Prostate gland (tissue), 2 donors: ENCODE data around the gene ADARB1. TPM values are rescaled to one million over a fixed set of nuclear protein-coding genes. Genes with fewer than 3 reads are reported as not detected.

ENCODE experiments used
- DNase-seq: peaks from one replicate; pipeline ENCODE4 v3.0.0-alpha.2; 2019; ENCODE audit warnings: low spot score
- H3K27ac ChIP-seq, 2 donors: fragments of 200-600 bp; sonication (generic); 2 replicates each; pipeline ENCODE4 v1.5.1; 2017 to 2019
- H3K27me3 ChIP-seq: fragments of 200-600 bp; sonication (generic); replicated peaks from 2 replicates; pipeline ENCODE4 v1.5.1; 2019; ENCODE audit not compliant: insufficient read depth
- H3K36me3 ChIP-seq, 2 donors: fragments of 200-600 bp; sonication (generic); 1 replicate in 1 of 2; 2 replicates in 1 of 2; pipeline versions ENCODE4 v1.5.1 to v1.8.1; 2017 to 2019
- H3K4me1 ChIP-seq: fragments of 200-600 bp; sonication (generic); replicated peaks from 2 replicates; pipeline ENCODE4 v1.5.1; 2019
- H3K4me3 ChIP-seq, 2 donors: fragments of 200-600 bp; sonication (generic); 2 replicates each; pipeline ENCODE4 v1.5.1; 2017 to 2019
- H3K9me3 ChIP-seq: fragments of 200-600 bp; sonication (generic); 2 replicates; pipeline ENCODE4 v1.5.1; 2017
- POLR2A ChIP-seq: fragments of 450-650 bp; IDR thresholded peaks from one replicate; pipeline ENCODE4 v1.6.1; 2016; ENCODE audit warnings: antibody characterized with exemption, mild to moderate bottlenecking
- POLR2AphosphoS5 ChIP-seq: sonication (generic); formaldehyde crosslinking; IDR thresholded peaks from one replicate; pipeline ENCODE4 v1.6.1; 2017; ENCODE audit warnings: antibody characterized with exemption
- WGBS: methylation state at CpG from one replicate; pipeline ENCODE4 v1.1.5; 2018; 5-methylcytosine and 5-hydroxymethylcytosine counted together
- intact Hi-C: fragments of 100-400 bp; cut with DNase I; formaldehyde crosslinking; loops from one replicate; pipeline ENCODE4 v1.14.2; 2022
- total RNA-seq, 2 donors: library from RNA; depleted of rRNA; stranded (reverse); fragments of >200 nt; gene quantifications; one replicate each; pipeline ENCODE4 v1.1.0, GENCODE V29; 2016
- TF ChIP-seq, protein P1 (sequence below), 4 experiments: fragments of 200-600 bp in 2 of 4; fragments of 450-650 bp in 2 of 4; sonication (generic) in 2 of 4; IDR thresholded peaks; 1 replicate in 3 of 4; 2 replicates in 1 of 4; pipeline ENCODE4 v1.5.1; 2016 to 2019; ENCODE audit warnings: antibody characterized with exemption in 4 of 4, mild to moderate bottlenecking in 2 of 4, moderate library complexity in 2 of 4

Gene ADARB1
- total RNA-seq, 2 donors from 2014 or later: 21.0 to 30.9 TPM

DNA sequence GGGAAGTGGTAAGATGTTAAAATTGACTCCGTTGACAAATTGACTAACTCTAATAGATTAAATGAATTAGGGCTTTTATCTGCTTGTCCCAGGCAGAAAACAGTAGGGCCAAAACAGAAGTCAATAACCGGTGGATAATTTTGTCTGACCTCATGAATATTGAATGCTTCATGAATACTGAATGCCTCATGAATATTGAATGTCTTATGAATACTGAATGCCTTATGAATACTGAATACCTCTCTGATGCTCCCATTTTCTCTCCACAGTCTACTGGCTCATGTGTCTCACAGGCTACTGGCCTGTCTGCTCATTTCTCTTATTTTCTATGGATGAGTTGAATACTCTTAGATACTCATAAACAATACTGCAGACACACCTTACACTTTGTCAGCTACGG is 157.3 kb downstream of the ADARB1 start:
- intact Hi-C loops: no loop called here
- WGBS: 85% methylated on average over 3 of the region's 3 CpGs
- TF ChIP-seq POLR2AphosphoS5: no peak
- TF ChIP-seq, protein P1, sequence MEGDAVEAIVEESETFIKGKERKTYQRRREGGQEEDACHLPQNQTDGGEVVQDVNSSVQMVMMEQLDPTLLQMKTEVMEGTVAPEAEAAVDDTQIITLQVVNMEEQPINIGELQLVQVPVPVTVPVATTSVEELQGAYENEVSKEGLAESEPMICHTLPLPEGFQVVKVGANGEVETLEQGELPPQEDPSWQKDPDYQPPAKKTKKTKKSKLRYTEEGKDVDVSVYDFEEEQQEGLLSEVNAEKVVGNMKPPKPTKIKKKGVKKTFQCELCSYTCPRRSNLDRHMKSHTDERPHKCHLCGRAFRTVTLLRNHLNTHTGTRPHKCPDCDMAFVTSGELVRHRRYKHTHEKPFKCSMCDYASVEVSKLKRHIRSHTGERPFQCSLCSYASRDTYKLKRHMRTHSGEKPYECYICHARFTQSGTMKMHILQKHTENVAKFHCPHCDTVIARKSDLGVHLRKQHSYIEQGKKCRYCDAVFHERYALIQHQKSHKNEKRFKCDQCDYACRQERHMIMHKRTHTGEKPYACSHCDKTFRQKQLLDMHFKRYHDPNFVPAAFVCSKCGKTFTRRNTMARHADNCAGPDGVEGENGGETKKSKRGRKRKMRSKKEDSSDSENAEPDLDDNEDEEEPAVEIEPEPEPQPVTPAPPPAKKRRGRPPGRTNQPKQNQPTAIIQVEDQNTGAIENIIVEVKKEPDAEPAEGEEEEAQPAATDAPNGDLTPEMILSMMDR (IDR thresholded peaks at IDR 0.05): no peak
- Histone ChIP-seq H3K27me3 (no peaks in the 10 kb centered on the region), H3K9me3 (no peaks in the 10 kb centered on the region), H3K27ac (no peak overlapping the region), H3K4me3 (no peak overlapping the region), H3K36me3 (no peaks in the 10 kb centered on the region), H3K4me1 (no peaks in the 10 kb centered on the region)
- DNase-seq: no peak

DNA sequence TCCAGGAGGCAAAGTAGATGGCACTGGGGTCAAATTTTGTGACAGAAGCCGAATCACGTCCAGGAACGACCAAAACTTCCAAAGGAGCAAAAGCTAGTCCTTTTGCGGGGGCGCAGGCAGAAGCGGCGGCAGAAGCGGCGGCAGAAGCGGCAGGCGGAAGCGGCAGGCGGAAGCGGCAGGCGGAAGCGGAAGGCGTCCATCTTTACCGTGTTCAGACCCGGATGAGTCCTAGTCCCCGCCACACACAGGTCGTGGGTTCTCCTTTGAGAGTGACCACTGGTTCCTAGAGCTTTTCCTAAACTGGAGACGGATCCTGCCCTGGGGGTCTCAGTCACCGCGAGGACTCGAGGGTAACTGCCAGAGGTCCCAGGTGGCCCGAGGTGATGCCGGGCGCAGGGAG is 159.7 kb downstream of the ADARB1 start:
- H3K4me3 ChIP-seq: no peak overlapping the region
- DNase-seq: no peak
- no peak overlapping the region for H3K27ac ChIP-seq
- H3K4me1 ChIP-seq: no peaks in the 10 kb centered on the region
- H3K27me3 ChIP-seq: no peaks in the 10 kb centered on the region
- TF ChIP-seq, protein P1 (IDR thresholded peaks at IDR 0.05): no peak
- no peak for TF ChIP-seq POLR2AphosphoS5
- TF ChIP-seq POLR2A: no peak
- no peaks in the 10 kb centered on the region for H3K36me3 ChIP-seq
- H3K9me3 ChIP-seq: no peaks in the 10 kb centered on the region
- 86% methylated on average over 28 of the region's 28 CpGs for WGBS
- intact Hi-C loops: no loop called here

DNA sequence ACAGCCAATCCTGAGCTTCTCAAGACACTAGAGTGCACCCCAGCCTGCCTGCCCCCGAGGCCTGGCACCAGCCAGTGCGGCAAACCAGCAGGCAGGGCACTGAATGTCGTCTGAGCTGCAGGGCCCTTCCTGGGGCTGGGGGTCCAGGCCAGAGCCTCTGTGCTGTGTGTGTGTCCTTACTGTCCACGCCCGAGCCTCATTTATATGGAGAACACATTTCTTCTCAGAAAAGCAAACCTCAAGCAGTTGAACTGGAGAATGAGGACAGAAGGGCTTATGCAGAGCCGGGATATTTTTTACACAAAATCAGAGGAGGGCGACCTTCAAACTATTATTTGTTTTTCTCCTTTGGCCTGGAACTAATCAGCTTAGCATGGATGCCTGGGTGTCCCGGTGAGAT is 160.6 kb downstream of the ADARB1 start:
- Histone ChIP-seq H3K4me1 (no peaks in the 10 kb centered on the region), H3K4me3 (no peak overlapping the region), H3K27me3 (no peaks in the 10 kb centered on the region), H3K9me3 (no peaks in the 10 kb centered on the region), H3K27ac (no peak overlapping the region), H3K36me3 (no peaks in the 10 kb centered on the region)
- no peak for DNase-seq
- 56% methylated on average over 8 of the region's 8 CpGs for WGBS
- intact Hi-C loops: no loop called here
- TF ChIP-seq, protein P1 (IDR thresholded peaks at IDR 0.05): no peak
- TF ChIP-seq POLR2A: no peak
- no peak for TF ChIP-seq POLR2AphosphoS5

DNA sequence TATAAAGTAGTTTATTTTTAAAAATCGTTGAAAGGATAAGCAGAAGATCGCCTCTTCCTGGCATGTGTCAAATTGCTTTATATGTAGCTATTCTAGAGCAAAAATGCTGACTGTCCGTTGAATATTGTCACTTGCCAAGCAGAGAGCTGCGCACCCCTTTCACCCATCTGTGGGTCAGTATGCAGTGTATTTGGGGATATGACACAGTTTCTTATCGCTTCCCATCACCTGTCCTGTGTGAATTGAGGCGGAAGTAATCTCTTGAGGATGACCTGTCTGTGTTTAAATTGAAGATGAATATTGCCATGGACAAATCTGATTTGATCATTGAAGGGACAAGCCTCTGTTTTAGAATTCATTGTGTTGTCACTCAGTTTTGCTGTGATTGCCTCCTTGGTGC is 161.1 kb downstream of the ADARB1 start:
- TF ChIP-seq POLR2AphosphoS5 (no peak), POLR2A (no peak)
- TF ChIP-seq, protein P1 (IDR thresholded peaks at IDR 0.05): no peak
- Histone ChIP-seq H3K27ac (no peak overlapping the region), H3K4me1 (no peaks in the 10 kb centered on the region), H3K9me3 (no peaks in the 10 kb centered on the region), H3K36me3 (no peaks in the 10 kb centered on the region), H3K27me3 (no peaks in the 10 kb centered on the region), H3K4me3 (no peak overlapping the region)
- DNase-seq: no peak
- 53% methylated on average over 6 of the region's 6 CpGs for WGBS
- intact Hi-C loops: no loop called here

DNA sequence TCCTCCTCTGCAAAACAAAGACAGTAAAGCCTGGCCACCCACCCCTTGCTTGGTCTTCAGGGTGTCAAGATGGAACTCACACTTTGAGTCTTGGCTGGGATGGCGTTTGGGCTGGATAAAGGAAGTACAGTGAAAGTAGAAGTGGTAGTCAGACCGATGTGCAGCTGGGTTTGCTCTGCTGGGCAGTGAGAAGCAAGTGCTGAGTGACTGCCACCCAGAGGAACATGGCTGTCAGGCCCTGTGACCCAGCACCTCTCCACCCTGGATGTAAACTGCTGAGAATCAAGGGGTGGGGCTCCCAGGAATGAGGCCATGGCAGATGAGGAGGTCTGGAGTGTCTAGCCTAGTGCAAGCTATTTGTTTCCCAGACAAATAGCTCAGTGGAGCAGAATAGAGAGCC is 162.1 kb downstream of the ADARB1 start:
- Histone ChIP-seq H3K36me3 (no peaks in the 10 kb centered on the region), H3K4me3 (no peak overlapping the region), H3K27ac (no peak overlapping the region), H3K9me3 (no peaks in the 10 kb centered on the region), H3K27me3 (no peaks in the 10 kb centered on the region), H3K4me1 (no peaks in the 10 kb centered on the region)
- 63% methylated on average over 2 of the region's 2 CpGs for WGBS
- TF ChIP-seq POLR2A (no peak), POLR2AphosphoS5 (no peak)
- TF ChIP-seq, protein P1 (IDR thresholded peaks at IDR 0.05): no peak
- DNase-seq: no peak
- intact Hi-C loops: no loop called here
